CD4-positive, alpha-beta T cell (primary cell): Measurements from ENCODE around the gene ERP27. TPM values are rescaled to one million over a fixed set of nuclear protein-coding genes. Genes with fewer than 3 reads are reported as not detected.

Source experiments
- ATAC-seq: fragments of 200-7000 bp; cut with Tn5 transposase; one replicate; pipeline ENCODE4 v1.10.0; 2022; ENCODE audit warnings: mild to moderate bottlenecking; ENCODE audit not compliant: poor library complexity
- CTCF ChIA-PET: fragments of 350-600 bp; sonication (Branson Sonifier 250); formaldehyde crosslinking; loops from one replicate; lab custom pipeline; 2021; ENCODE audit warnings: antibody characterized with exemption, inconsistent platforms; lab: Charles Lee
- POLR2A ChIA-PET: fragments of 350-600 bp; sonication (Branson Sonifier 250); formaldehyde crosslinking; loops from one replicate; lab custom pipeline; 2021; ENCODE audit warnings: antibody characterized with exemption, inconsistent platforms; lab: Charles Lee
- DNase-seq, 14 experiments: peaks; one replicate each; pipeline ENCODE4 v3.0.0-alpha.2; 2013 to 2020; ENCODE audit warnings: mixed read lengths in 2 of 14
- H3K27ac ChIP-seq, 2 donors: one replicate each; pipeline versions ENCODE4 v1.5.1 to v1.7.0; 2013; ENCODE audit warnings: low read length in 2 of 2, low read depth in 1 of 2, mild to moderate bottlenecking in 1 of 2
- H3K27me3 ChIP-seq, 2 experiments: 1 replicate in 1 of 2; 2 replicates in 1 of 2; pipeline versions ENCODE4 v1.6.1 to v1.7.0; 2013; ENCODE audit warnings: low read length in 2 of 2, control low read depth in 1 of 2, mild to moderate bottlenecking in 1 of 2, moderate library complexity in 1 of 2; ENCODE audit not compliant: insufficient read depth in 2 of 2, control insufficient read depth in 1 of 2
- H3K36me3 ChIP-seq: one replicate; pipeline ENCODE4 v1.6.1; 2013; ENCODE audit warnings: low read length, control low read depth; ENCODE audit not compliant: insufficient read depth
- H3K4me1 ChIP-seq: one replicate; pipeline ENCODE4 v1.6.1; 2013; ENCODE audit warnings: low read length, control low read depth; ENCODE audit not compliant: insufficient read depth
- H3K4me3 ChIP-seq: one replicate; pipeline ENCODE4 v1.5.1; 2013; ENCODE audit warnings: mild to moderate bottlenecking, low read length, moderate library complexity
- H3K9me3 ChIP-seq, 2 experiments: 1 replicate in 1 of 2; 2 replicates in 1 of 2; pipeline versions ENCODE4 v1.6.1 to v1.7.0; 2013; ENCODE audit warnings: low read length in 2 of 2, mild to moderate bottlenecking in 2 of 2, control low read depth in 1 of 2, moderate library complexity in 1 of 2; ENCODE audit not compliant: control insufficient read depth in 1 of 2, insufficient read depth in 1 of 2
- H3K27ac Mint-ChIP-seq: one replicate; pipeline ENCODE4 v1.8.0; 2020; ENCODE audit warnings: mixed read lengths
- H3K27me3 Mint-ChIP-seq: one replicate; pipeline ENCODE4 v1.8.0; 2021; ENCODE audit warnings: mixed read lengths
- H3K36me3 Mint-ChIP-seq: one replicate; pipeline ENCODE4 v1.8.0; 2021; ENCODE audit warnings: low read depth, mixed read lengths
- H3K4me1 Mint-ChIP-seq: one replicate; pipeline ENCODE4 v1.8.0; 2021; ENCODE audit warnings: low read depth, mixed read lengths
- H3K4me3 Mint-ChIP-seq: one replicate; pipeline ENCODE4 v1.8.0; 2020; ENCODE audit warnings: mild to moderate bottlenecking, mixed read lengths
- H3K9me3 Mint-ChIP-seq: one replicate; pipeline ENCODE4 v1.8.0; 2020; ENCODE audit warnings: mixed read lengths
- intact Hi-C, 2 experiments: fragments of 100-400 bp; cut with DNase I in 1 of 2; cut with micrococcal nuclease in 1 of 2; formaldehyde crosslinking; loops; one replicate each; pipeline versions ENCODE4 v1.15.1 to v1.9.0; 2023 to 2025; cut with DNase I, micrococcal nuclease
- total RNA-seq, 174 experiments: library from RNA in 2 of 174; stranded (reverse) in 2 of 174; gene quantifications; one replicate each; pipeline ENCODE4 v1.2.3 and lab custom pipeline; 2021 to 2026
- TF ChIP-seq, protein P1 (sequence below): fragments of 200-600 bp; IDR thresholded peaks from one replicate; pipeline ENCODE4 v1.8.0; 2022; ENCODE audit warnings: antibody characterized with exemption, mild to moderate bottlenecking

ERP27 gene
- total RNA-seq, 2 experiments from 2014 or later = 16.2 to 17.1 TPM

DNA sequence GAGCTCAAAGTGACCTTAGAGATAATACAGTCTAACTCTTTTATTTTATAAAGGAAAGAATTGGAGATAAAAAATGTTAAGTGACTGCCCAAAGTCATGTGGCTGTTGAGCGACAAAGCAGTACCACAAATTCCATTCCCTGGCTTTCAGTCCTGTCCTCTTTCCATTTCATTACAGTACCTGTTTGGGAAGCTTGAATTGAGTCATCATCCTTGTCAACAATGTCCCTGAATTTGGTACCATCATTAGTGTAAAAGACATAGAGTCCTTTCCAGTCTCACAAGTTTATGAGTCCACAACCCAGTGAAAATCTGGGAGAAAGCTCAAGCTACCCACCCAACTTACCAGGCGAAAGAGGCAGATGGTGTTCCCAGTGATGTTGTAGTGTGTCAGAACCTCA lies 3.8 kb downstream of the ERP27 start:
- TF ChIP-seq, protein P1, sequence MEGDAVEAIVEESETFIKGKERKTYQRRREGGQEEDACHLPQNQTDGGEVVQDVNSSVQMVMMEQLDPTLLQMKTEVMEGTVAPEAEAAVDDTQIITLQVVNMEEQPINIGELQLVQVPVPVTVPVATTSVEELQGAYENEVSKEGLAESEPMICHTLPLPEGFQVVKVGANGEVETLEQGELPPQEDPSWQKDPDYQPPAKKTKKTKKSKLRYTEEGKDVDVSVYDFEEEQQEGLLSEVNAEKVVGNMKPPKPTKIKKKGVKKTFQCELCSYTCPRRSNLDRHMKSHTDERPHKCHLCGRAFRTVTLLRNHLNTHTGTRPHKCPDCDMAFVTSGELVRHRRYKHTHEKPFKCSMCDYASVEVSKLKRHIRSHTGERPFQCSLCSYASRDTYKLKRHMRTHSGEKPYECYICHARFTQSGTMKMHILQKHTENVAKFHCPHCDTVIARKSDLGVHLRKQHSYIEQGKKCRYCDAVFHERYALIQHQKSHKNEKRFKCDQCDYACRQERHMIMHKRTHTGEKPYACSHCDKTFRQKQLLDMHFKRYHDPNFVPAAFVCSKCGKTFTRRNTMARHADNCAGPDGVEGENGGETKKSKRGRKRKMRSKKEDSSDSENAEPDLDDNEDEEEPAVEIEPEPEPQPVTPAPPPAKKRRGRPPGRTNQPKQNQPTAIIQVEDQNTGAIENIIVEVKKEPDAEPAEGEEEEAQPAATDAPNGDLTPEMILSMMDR = no peak
- peaks cover 17% of the 10 kb centered on the region for H3K4me1 ChIP-seq
- peaks cover 91% of the 10 kb centered on the region for H3K36me3 Mint-ChIP-seq
- intact Hi-C loops = no loop called here
- H3K4me3 ChIP-seq = no peak overlapping the region
- peaks cover 83% of the 10 kb centered on the region for H3K36me3 ChIP-seq
- POLR2A ChIA-PET = interaction anchor here (0.6 to 3.1 kb wide), 4 partner anchors 10 to 131 kb away, joined by 3 to 9 read pairs (median 4); partner anchors contain the start of genes C12orf60 and WBP11
- H3K27me3 Mint-ChIP-seq = no peaks in the 10 kb centered on the region
- CTCF ChIA-PET = interaction anchor here (1.2 to 1.3 kb wide), 2 partner anchors 22 to 61 kb away, joined by 3 to 5 read pairs; no protein-coding TSS in a partner anchor
- H3K9me3 ChIP-seq = no peaks in the 10 kb centered on the region
- no peaks in the 10 kb centered on the region for H3K27me3 ChIP-seq
- H3K27ac Mint-ChIP-seq = no peak overlapping the region
- H3K4me3 Mint-ChIP-seq = no peak overlapping the region
- no peak for DNase-seq
- H3K9me3 Mint-ChIP-seq = peaks cover 3% of the 10 kb centered on the region
- H3K27ac ChIP-seq = no peak overlapping the region
- peaks cover 38% of the 10 kb centered on the region for H3K4me1 Mint-ChIP-seq
- no peak for ATAC-seq

DNA sequence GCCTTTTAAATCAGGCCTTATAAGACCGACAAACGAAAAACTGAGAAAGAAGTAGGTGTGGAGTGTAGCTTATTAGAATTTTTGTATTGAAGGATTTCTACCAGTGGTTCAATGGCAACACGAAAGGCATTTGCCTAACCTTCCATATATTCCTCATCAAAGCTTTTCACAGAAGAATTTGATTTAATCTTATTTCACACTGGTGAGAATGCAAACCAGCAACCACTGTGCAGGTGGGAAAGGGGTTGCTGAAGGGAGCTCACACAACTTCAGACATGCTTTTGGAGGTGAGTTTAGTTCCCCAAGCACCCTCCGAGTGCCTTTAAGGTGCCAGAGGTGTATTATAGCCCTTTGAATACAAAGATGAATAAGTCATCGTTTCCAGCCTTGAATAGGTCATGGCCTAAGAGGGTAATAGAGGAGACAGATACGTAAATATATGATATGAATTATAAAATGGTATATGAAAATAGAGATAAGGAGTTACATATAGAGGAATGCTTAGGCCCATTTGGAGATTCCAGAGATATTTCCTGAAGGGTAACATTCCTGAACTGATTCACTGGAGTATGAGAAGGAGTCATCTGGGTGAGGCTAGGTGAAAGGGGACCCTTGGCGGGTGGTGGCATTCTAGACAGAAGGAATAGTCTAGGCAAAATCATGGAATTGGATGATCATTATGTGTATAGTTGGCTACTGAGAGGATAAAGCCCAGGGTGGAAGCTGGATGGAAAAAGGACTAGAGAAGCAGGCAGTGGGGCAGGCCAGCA lies 6.4 kb downstream of the ERP27 start:
- Histone ChIP-seq H3K36me3 (peaks cover 92% of the 10 kb centered on the region), H3K4me3 (no peak overlapping the region), H3K9me3 (no peaks in the 10 kb centered on the region), H3K27ac (no peak overlapping the region), H3K27me3 (no peaks in the 10 kb centered on the region), H3K4me1 (no peaks in the 10 kb centered on the region)
- Mint-ChIP-seq H3K27me3 (no peaks in the 10 kb centered on the region), H3K27ac (no peak overlapping the region), H3K36me3 (peaks cover 88% of the 10 kb centered on the region), H3K9me3 (no peaks in the 10 kb centered on the region), H3K4me3 (no peak overlapping the region), H3K4me1 (peaks cover 13% of the 10 kb centered on the region)
- TF ChIP-seq, protein P1 = no peak
- DNase-seq (no peak), ATAC-seq (no peak)
- ChIA-PET CTCF (no interaction called here), POLR2A (interaction anchor here (0.6 to 1.3 kb wide), 5 partner anchors 10 to 161 kb away, joined by 3 read pairs; a partner anchor contains a TSS)
- intact Hi-C loops = loop anchor here in 1 of 2 experiments (2.0 kb wide), 1 partner anchor 17 kb away; no protein-coding TSS in a partner anchor

DNA sequence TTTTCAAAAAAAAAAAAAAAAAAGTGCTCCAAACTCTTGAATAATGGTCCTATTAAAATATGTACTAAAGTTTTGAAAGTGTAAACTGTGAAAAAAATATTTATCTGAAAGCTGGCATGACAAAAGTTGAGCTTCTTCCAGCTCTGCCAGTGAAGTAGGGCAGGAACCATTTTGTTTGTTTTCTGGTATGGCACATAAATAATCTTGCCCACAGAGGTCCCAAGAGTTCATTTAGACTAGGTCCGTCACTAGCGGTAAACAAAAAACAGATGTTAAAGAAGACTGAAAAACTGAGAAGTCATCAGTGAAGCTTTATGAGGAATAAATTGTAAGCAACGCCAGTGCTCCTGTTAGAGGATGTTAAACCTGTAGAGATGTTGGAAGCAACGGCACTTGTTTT lies 7.0 kb downstream of the ERP27 start:
- no peak overlapping the region for H3K4me3 Mint-ChIP-seq
- H3K27ac Mint-ChIP-seq = no peak overlapping the region
- peaks cover 7% of the 10 kb centered on the region for H3K4me1 Mint-ChIP-seq
- H3K9me3 Mint-ChIP-seq = no peaks in the 10 kb centered on the region
- Histone ChIP-seq H3K27ac (no peak overlapping the region), H3K4me3 (no peak overlapping the region), H3K36me3 (peaks cover 89% of the 10 kb centered on the region), H3K27me3 (no peaks in the 10 kb centered on the region), H3K4me1 (no peaks in the 10 kb centered on the region), H3K9me3 (no peaks in the 10 kb centered on the region)
- intact Hi-C loops = loop anchor here in 1 of 2 experiments (2.0 kb wide), 1 partner anchor 17 kb away; no protein-coding TSS in a partner anchor
- ATAC-seq = no peak
- peaks cover 88% of the 10 kb centered on the region for H3K36me3 Mint-ChIP-seq
- TF ChIP-seq, protein P1 = no peak
- DNase-seq = no peak
- ChIA-PET CTCF (no interaction called here), POLR2A (interaction anchor here (1.0 to 1.3 kb wide), 4 partner anchors 10 to 160 kb away, joined by 3 read pairs; a partner anchor contains a TSS)
- no peaks in the 10 kb centered on the region for H3K27me3 Mint-ChIP-seq
